ACHN (cell line): Measurements from ENCODE around the gene CAPZA2.

ENCODE experiments used
- DNase-seq: peaks from one replicate; pipeline ENCODE4 v3.0.0-alpha.2; 2015
- in situ Hi-C: cut with HindIII; loops from 2 replicates; pipeline ENCODE4 v1.10.0; 2017; ENCODE audit warnings: low sequenced_read_pairs, low pct_ligation_motif_present, low pct_unique_long_range_greater_than_20kb

Gene CAPZA2

DNA sequence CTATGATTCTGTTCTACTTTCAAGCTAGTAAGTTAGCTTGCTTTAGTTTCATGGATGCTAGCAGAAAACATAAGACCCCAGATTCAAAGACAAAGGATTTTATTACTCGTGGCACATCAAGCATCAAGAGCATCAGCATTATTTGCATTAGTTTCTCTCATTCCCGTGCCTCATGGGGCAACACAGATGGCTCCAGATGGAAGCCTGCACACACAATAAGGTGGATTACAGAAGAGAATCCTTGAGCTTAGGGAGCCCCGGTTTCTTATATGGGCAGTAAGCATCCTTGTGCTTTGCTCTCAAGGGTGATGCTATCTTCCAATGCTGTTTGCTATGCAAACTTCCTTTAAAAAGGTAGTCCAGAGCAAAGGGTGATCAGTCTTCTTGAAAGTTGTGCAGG is 10.7 kb upstream of the CAPZA2 start:
- DNase-seq: no peak
- in situ Hi-C loops: no loop called here

DNA sequence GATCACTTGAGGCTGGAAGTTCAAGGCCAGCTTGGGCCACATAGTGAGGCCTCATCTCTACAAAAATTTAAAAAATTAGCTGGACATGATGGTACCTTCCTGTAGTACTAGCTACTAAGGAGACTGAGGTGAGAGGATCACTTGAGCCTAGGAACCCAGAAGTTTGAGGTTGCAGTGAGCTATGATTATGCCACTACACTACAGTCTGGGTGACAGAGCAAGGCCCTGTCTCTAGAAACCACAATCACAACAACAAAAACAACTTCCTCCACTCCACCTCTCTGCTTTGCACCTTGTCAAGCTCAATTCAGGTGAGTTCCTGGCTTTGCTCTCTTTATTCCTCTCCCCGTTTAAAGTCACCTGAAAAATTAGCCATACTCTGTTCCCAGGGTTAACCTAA is 8.3 kb upstream of the CAPZA2 start:
- DNase-seq: no peak
- in situ Hi-C loops: no loop called here

DNA sequence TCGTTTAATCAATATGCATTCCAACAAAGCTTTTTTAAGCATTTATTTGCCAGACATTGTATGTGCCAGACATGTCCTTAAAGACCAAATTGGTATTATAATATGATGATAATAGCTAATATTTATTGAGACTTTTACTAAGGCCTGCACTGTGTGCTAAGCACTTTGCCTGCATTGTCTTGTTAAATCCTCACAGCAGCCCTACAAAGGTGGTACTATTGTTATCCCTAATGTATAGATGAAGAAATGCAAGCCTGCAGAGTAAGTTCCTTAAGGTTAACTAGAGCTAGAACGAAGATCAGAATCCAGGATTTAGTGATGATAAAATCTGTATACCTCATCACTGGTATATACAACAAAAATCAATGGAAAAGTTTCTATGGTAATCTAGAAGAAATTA is 5.3 kb upstream of the CAPZA2 start:
- in situ Hi-C loops: no loop called here
- no peak for DNase-seq

DNA sequence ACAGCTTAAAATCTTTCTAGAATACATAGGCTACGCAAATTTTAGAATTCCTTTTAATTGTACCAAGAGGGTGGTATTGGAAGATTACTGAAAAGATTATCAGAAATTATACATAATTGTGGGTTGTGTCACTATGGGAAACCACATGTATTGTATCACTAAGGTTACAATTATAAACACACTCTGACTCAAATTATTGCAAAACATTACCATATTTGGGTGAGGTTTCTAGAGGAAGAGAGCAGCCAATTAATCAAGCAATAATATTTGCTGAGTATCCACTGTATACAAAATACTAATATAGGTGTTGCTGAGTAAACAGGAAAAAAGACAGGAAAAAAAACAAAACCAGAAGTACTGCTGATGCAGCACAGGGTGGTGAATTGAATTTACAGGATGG is 3.1 kb upstream of the CAPZA2 start:
- no peak for DNase-seq

DNA sequence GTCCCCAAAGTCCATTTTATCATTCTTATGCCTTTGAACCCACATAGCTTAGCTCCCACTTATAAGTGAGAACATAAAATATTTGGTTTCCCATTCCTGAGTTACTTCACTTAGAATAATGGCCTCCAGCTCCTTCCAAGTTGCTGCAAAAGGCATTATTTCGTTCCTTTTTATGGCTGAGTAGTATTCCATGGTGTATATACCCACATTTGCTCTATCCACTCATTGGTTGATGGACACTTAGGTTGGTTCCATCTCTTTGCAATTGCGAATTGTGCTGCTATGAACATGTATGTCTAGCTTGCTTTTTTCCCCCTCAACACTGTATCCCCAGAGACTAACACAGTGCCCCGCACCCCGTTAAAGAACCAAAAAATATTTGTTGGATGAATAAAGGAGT is 670 bp upstream of the CAPZA2 start:
- in situ Hi-C loops: no loop called here
- DNase-seq: no peak

More for the DNA sequence above, 3.1 kb upstream of the CAPZA2 start:
- in situ Hi-C loops: no loop called here

DNA sequence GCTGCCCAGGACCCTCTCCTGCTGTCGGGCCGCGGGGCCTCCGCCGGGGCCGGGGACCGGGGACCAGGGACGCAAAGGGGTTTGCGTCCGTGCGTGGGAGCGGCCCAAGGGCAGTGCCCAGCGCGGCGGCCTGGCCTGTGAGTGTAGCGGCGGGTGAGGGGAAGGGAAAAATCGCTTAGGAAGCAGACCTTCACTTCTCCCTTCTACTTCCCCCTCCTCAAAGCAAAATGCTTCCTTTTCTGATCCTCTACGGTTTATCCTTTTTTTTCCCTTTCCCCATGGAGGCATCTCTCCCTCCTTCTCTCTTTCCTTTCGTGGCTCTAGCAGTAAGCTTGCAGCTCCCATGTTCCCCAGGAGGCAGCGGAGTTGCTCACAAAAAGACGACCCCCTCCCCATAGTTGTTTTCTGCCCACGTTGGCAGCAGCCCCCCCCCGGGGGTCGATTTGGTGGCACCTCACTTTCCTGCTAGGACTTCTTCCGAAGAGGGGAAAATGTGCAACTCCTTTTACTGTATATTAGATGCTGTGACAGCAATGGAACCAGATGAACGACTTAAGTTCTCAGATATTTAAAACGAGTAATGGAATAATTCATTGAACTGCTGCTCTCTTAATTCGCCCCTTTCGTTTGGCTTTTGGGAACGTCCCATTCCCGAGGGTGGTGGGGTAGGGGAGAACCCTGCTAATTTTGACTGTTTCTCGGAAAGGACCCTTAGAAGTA is 724 bp downstream of the CAPZA2 start:
- in situ Hi-C loops: no loop called here
- peak; percentile 62 for DNase-seq

DNA sequence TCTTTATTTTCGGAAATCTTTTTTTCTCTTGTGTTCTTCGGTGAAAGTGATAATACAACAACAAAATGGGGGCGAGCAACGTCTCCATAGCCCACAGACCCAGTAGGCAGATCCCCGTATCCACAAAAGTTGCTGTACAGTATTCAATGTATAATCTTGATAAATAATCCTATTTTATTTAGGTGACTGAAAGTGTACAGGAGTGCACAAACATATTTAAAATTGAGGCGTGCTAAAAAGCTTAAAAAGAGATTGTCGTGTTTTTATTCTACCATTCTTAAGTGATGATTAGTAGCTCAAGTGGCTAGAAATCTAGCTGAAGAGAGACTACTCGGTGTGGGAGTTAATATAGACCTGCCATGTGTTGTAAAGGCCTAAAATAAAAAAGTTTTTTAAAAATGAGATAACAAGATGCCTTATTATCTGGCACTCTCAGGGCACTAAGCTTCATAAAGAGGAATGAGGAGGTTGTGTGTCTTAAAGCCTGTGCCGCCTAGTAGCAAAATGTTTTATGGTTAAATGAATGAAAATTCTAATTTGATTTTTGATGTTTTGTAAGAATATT is 1.6 kb downstream of the CAPZA2 start:
- in situ Hi-C loops: no loop called here
- DNase-seq: no peak

DNA sequence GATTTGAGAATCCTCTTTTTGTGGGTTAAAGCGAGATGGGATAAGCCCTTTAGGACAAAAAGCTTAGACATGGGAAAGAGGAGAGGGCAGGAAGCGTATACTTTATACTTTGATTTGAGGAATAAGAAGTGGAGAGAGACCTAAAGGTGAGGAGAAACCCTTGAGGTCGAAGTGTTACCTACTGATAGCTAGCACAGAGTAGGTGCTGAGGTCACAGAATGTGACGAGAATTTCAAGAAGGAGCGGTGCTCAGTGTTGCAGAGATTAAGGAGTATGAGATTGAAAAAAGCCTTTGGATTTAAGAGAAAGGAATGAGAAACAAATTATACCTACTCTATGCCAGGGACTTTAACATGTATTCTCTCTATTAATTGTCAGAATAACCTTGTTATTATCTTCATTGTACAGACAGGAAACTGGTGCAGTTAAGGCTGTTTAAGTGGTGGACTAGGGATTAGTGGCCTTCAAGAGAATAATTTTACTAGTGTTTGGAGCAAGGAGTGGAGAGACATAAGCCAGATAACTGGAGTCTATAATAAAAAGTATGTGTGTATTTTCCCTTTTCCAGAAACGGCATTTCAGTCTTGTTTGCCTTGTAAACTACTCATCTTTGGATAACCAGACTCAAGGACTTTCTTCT is 8.8 kb downstream of the CAPZA2 start:
- in situ Hi-C loops: no loop called here
- DNase-seq: no peak

DNA sequence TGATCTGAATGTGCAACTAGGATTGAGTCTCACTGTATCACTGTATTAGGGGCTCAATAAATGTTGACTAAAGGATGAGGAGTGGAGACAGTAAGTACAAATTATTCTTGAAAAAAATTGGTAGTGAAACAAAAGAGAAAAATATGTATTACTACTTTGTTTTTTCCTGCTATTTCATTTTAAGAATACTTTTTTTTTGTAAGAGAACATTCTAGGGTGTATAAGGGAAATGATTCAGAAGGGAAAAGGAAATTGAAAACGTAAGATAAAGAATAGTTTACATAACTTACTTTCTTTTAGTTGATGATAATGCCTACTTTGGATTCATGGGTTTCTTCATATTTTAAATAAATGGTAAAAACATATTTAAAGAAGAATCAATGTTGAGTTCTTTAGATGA is 9.6 kb downstream of the CAPZA2 start:
- DNase-seq: no peak
- in situ Hi-C loops: no loop called here

DNA sequence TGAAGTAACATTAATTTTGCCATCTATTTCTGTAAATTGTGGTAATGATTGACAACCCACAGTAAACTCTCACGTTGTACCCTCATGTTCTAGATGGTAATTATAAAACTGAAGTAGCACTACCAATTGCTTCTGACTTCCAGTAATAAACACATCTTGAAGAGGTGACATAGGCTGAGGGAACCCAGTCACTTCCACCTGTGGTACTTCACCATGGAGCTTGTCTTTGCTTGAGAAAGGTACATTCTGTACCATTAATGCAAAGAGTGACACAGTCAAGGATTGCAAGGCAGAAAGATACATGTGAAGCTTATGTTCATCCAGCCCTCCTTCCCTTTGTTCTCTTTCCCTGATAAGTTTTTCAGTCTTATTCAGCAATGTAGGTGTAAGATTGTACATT is 11.2 kb downstream of the CAPZA2 start:
- in situ Hi-C loops: no loop called here

DNA sequence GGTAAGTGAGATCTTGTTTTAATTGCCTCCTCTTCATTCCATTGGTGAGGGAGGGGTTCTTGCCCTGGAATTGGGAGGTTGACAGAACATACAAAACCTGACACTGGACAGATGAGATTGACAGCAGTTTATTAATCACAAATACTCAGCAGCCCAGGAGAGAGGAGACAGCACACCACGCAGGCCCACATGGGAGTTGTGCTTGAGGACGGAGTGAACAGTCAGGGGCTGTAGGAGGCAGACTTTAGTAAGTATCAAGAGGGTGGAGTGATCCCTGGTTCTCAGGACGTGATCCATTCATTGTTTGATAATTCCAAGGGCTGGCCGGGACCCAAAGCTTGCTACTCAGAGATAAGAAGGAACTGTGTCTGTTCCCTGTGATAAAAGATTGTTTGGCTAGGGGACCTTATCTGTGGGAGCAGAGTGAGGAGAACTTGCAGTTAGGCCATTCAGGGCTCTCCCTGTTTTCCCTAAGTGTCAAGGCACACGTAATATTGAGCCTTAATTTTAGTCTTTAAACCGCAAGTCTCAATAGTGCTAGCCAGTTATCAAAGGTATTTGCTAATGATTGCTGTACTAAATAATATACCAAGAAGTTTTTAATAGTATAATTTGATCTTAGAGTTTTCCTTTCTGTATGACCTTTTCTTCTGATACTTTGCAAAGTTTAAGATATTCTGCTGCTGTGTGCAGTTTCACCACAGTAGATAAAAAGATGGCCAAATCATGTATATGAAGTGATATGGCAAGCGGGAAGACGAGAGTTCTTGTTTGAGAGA is 14.5 kb downstream of the CAPZA2 start:
- in situ Hi-C loops: no loop called here
- DNase-seq: no peak

More for the DNA sequence above, 11.2 kb downstream of the CAPZA2 start:
- DNase-seq: no peak

DNA sequence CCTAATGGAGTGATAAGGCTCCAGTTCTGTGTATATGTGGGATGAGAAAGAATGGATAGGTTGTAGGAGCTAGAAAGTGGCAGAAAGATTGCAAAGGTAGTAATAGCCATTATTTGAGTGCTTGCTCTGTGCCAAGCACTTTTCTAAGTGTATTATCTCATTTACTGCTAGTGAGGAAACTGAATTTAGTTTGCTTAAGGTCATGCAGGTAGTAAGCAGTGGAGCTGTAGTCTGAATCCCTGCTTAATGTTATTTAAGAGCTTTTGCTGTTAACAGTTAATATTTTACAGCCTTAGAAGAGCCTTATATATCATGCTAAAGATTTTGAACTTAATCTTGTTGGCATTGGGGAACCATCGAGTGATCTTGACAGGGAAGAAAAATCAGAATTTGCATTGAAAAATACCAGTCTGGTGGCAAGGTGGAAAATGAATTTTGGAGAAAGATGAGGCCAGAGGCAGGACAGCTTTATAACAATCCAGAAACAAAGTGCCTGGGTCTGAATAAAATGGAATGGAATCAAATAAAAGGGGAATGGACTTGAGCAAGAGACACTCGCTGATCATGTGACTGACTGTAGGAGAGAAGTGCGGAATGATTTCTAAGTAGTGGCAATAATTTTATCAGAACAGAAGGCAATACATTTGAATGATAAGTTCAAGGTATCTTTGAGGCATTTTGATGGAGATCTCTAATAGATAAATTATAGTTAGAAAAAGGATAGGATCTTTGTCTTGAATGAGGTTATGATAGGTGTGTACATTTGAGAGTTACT is 15.2 kb downstream of the CAPZA2 start:
- no peak for DNase-seq
- in situ Hi-C loops: no loop called here

DNA sequence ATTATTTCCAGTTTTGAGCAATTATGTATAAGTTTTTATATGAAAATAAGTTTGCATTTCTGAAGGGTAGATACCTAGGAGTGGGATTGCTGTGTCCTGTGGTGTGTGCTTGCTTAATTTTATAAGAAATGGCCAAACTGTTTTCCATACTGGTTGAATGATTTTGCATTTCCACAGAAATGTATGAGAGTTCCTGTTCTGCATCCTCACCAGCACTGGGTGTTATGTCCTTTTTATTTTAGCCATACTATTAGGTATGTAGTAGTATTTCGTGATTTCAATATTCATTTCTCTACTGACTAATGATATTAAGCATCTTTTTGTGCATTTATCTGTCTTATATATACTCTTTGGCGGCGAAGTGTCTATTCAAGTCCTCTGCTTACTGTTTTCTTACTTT is 22.3 kb downstream of the CAPZA2 start:
- in situ Hi-C loops: no loop called here
- DNase-seq: no peak

DNA sequence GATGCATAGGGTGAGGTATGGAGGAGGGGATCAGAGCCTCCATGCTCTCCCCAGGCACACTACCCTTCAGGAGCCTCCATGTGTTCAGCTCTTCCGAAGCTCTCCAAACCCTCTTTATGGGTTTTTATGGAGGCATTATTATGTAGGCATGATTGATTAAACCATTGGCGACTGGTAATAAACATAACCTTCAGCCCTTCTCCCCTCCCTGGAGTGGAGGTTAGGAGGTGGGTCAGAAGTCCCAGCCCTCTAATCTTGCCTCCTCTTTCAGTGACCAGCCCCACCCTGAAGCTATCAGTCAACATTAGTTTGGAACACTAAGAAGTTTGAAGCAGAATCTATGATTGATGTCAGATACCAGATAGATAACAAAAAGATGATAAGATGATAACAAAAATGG is 23.3 kb downstream of the CAPZA2 start:
- no peak for DNase-seq

DNA sequence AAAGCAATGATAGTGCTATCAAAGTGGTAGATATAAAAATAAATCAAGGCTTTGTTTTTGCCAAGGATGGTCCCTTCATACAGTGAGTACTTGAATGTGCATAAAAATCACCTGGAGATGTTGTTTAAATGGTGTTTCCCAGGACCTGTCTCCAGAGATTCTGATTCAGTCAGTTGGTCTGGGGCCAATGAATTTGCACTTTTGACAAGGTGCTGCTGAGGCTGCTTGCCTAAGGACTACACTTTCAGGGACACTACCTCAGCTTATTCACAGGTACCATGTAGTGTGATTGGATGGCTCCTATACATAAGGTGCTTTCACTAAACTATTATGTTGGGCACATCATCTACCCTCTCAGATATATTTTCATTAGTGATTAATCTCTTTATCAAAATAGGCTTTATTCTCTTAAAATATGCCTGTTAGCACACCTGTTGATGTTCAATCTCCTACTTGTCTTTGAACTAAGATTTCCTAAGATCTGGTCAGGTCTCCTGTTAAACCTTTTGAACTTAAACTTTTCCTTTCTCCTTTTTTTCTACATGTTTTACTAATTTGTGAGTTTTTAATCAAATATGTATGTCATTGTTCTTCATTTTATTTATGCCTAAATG is 24.3 kb downstream of the CAPZA2 start:
- in situ Hi-C loops: no loop called here

More for the DNA sequence above, 23.3 kb downstream of the CAPZA2 start:
- in situ Hi-C loops: no loop called here

DNA sequence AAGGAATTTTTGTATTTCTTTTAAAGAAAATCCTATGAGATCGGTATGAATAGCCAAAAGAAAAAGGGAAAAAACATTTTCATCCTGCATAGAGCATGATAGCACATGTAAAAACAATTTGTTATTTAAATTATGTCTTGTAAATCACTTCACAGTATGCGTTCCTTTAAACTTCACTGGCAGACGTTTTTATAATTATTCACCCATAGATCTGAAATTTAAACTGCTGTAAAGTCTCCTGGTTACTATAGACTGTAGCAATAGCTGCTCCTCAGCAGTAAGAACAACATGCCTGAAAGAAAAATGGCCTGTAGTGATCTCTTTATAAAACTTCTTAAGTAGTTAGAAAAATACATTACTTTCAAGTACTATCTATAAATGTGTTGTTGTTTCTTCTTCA is 26.5 kb downstream of the CAPZA2 start:
- in situ Hi-C loops: no loop called here

More for the DNA sequence above, 24.3 kb downstream of the CAPZA2 start:
- DNase-seq: no peak

DNA sequence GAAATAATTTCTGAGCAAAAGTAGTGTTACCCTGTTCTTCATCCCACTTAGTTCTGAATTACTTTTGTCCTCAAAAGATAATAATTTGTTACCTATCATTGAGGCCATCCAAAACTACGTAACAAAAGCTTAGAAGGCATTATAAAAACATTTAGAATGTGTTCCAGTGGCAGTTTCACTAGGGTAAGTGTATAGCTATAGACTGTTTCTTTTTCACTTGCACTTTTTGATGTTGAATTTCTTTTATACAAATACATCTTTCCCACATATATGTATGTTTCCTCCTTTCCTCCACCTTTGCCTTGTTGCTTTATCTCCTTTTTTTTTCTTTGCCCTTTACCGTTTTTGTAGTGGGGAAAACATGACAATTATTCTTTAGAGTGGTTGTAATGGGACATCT is 33.5 kb downstream of the CAPZA2 start:
- no peak for DNase-seq
- in situ Hi-C loops: no loop called here

More for the DNA sequence above, 26.5 kb downstream of the CAPZA2 start:
- no peak for DNase-seq

DNA sequence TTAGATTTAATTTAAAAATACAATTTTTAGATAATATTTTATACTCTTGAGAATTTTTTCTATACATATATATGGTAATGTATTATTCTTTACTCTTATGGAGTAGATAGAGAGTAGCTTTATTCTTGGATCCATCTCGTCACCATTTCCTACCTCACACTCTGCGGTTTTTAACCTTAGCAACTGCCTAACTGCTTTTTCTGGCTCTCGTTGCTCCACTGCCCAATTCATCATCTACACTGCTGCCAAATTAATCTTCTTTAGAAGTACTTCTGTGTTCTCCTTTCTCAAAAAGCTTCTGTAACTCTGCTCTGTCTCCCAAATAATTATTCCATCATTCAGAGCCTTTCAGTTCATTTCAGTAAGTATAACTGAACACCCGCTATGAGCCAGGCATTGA is 35.3 kb downstream of the CAPZA2 start:
- in situ Hi-C loops: no loop called here

More for the DNA sequence above, 35.3 kb downstream of the CAPZA2 start:
- no peak for DNase-seq
